PFSK-1 (cell line): ENCODE measurements around the gene BARHL1.

ENCODE experiments used
- FOXP2 ChIP-seq: optimal IDR thresholded peaks from 2 replicates; pipeline ENCODE3; 2011; ENCODE audit warnings: borderline replicate concordance, control low read depth, inconsistent platforms; ENCODE audit not compliant: insufficient read depth; ENCODE audit errors: extremely low read length, extremely low read depth
- POLR2AphosphoS5 ChIP-seq: IDR thresholded peaks from 2 replicates; pipeline ENCODE4 v1.6.1; 2012; ENCODE audit warnings: low read depth, mild to moderate bottlenecking, control low read depth, low read length, moderate library complexity
- REST ChIP-seq, 2 experiments: IDR thresholded peaks; 2 replicates each; pipeline versions ENCODE4 v1.6.1 to v1.8.0; 2011 to 2012; ENCODE audit warnings: low read depth in 2 of 2, low read length in 2 of 2, control low read depth in 1 of 2, inconsistent platforms in 1 of 2, mild to moderate bottlenecking in 1 of 2, moderate library complexity in 1 of 2; ENCODE audit not compliant: insufficient read depth in 1 of 2
- SIN3A ChIP-seq: IDR thresholded peaks from 2 replicates; pipeline ENCODE4 v1.6.1; 2012; ENCODE audit warnings: mild to moderate bottlenecking, low read length, moderate library complexity, borderline replicate concordance; ENCODE audit not compliant: insufficient read depth
- TAF1 ChIP-seq: IDR thresholded peaks from 2 replicates; pipeline ENCODE4 v1.6.1; 2012; ENCODE audit warnings: low read length, control low read depth, borderline replicate concordance; ENCODE audit not compliant: insufficient read depth

GRCh38 chr9:132639322-132639721 is 56.9 kb downstream of the BARHL1 start:
- no peak for TF ChIP-seq POLR2AphosphoS5
- no peak for TF ChIP-seq REST (IDR thresholded peaks at IDR 0.05; ENCODE audit: insufficient read depth in 1 of 2, low read depth in 2 of 2, low read length in 2 of 2)
- no peak for TF ChIP-seq TAF1
- no peak for TF ChIP-seq SIN3A
- no peak for TF ChIP-seq FOXP2
